NCI-H446 treated with DMSO at 0.1 percent for 48 hours (cell line): ENCODE results near the gene TMEM169.
A peak's percentile ranks its signal among the peaks of the same experiment; 100 is the strongest.

Experiments used
- DNase-seq: peaks from one replicate; lab custom pipeline; 2025; lab: John Stamatoyannopoulos, UW

The TMEM169 gene, protein sequence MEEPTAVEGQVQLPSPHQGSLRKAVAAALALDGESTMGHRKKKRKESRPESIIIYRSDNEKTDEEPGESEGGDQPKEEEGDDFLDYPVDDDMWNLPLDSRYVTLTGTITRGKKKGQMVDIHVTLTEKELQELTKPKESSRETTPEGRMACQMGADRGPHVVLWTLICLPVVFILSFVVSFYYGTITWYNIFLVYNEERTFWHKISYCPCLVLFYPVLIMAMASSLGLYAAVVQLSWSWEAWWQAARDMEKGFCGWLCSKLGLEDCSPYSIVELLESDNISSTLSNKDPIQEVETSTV

DNA sequence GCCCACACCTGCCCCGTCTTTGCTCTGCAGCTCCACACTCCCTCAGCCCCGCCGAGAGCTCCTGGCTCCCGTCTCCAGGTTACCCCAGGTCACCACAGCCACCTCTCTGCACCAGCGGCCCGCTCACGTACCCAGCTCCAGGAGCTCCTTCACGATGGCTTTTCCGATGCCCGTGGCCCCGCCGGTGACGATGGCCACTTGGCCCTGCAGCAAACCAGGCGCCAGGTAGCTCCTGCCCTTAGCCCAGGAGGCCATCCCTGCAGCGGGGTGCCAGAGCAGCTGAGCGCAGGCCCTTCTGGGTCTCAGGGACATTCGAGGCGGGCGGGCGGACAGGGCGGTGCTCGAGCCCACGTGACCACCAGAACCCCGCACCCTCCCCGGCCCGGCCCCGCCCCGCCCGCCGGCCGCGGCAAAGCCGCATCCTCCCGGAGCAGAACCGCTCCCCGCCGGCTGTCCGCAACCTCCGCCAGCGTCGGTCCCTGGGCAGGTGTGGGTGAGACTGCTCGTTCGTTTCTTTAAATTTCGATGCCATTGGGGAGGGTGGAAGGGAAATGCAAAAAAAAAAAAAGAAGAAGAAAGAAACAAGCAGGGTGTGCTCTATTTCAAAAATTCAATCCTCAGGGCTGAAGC lies at the start of gene TMEM169, which contains the start of gene PECR:
Gene TMEM169 (plus strand): TSS at position 433 of the 630 bp plus-strand sequence. CDS start 14,045 bp downstream, outside the sequence.
Gene PECR (minus strand): TSS at position 323 of the 630 bp plus-strand sequence. CDS start 68 bp downstream, at position 255.
- DNase-seq, result peak; percentile 46

DNA sequence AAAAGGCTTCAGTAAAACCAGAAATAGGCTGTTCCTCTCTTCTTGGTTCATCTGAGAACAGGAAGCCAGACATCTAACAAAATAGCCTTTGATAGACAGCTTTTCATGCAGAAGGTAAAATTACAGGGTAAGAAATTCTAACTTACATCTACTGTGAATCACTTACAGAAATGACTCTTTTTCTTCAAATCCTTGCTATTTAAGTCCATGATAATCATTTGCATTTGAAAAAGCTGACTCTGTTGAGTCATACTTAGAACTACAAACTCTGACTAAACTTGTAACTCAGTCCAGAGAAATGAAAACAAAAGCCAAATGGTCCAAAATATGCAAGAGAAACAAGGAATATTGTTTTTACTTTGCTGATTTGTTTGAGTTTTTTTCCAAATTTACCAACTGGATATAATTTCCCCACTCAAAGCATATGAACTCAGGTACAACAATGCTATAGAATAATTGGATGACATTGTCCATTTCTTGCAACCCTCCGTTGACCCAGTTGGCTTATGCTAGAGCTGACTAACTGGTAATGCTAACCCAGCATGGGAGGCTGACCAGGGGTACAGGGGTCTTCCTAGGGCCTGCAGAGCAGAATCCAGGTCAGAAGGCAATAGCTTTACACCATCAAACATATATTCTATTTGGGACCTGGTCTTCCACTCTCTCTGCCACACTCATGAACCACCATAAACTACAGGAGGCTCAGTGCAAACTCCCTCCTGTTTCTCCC lies 49.6 kb upstream of the TMEM169 start:
- DNase-seq, result no peak

DNA sequence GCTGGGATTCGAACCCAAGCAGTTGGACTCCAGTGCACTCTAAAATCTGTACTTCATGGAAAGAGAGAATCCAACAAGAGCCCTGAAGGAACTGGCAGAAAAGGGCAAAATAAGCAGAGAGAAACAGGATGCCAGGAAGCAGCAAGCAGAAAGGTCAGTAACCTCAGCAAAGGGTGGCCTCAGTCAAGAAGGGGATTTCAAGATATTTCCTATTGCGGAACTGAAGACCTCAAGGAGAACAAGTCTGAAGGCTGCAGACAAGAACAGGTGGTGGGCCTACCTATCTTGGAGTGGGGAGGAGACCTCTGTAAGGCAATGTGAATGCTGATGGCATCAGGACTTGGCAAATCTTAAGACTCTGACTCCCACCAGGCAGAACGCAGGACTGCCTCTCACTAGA lies 48.3 kb upstream of the TMEM169 start:
- DNase-seq, result no peak

DNA sequence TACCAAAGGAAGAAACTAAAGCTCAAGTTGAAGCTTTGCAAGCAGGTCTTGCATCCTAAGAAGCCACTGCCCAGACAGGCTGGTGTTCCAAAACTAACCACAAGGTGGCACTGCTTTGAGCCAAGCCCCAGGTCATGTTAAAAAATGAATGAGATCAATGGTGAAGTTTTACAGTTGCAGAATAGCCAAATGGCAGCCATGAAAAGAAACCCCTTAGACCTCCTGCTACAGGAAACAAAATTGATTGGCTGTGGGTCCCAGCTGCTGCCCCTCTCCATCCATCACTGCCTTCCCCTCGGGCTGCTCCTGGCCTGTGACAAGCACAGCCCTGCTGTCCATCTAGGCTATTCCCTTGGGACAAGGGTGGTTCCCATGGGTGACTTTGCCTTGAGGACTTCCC lies 47.7 kb upstream of the TMEM169 start:
- peak; percentile 30 for DNase-seq

DNA sequence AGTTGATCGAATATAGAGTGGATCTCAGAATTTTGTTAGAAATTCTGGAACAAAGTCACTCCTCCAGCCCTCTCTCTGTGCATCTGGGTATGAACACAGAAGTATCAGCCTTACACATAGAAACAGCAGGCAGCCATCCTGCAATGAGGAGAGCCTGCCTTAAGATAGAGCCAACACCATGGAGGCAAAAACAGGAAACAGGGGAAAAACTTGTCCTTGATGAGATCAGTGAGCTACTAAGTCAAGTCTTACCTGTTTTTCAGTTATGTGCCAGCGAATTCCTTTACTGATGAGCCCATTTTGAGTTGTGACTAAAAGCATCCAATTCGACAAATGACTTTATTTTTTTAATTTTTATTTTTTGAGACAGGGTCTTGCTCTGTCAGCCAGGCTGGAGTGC lies 41.8 kb upstream of the TMEM169 start:
- no peak for DNase-seq

DNA sequence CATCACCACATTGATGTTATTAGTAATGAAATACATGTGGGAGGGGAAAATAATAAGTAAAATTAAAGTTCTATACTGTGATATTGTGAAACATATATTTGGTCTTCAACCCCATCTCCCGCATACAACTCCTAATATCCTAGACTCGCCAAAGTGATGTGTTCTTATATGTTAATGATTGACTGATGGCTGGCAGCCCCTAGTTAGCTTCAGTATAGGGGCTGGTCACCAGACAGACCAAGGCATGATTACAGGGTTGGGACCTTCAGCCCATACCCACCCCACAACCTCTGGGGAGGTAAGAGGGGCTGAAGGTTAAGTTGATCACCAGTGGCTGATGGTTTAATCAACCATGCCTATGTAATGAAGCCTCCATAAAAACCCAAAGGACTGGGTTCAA lies 40.3 kb upstream of the TMEM169 start:
- DNase-seq, result no peak

DNA sequence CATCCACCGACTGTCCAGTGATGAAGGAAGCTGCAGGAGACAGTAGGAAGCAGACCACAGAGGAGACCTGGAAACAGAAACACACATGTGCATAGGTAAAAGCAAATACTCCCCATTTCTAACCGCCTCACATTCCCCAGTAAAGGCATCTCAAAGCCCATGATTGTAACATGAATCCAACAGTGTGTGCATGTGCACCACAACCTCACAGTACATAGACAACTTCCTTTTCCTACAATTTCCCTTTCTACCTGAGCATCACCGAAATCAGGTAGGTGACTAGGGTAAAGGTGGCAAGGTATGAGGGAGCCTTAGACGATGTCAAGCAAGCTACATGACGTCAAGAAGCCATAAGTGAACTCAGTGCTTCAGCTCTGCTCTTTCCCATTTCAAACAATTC lies 37.8 kb upstream of the TMEM169 start:
- DNase-seq, result no peak

DNA sequence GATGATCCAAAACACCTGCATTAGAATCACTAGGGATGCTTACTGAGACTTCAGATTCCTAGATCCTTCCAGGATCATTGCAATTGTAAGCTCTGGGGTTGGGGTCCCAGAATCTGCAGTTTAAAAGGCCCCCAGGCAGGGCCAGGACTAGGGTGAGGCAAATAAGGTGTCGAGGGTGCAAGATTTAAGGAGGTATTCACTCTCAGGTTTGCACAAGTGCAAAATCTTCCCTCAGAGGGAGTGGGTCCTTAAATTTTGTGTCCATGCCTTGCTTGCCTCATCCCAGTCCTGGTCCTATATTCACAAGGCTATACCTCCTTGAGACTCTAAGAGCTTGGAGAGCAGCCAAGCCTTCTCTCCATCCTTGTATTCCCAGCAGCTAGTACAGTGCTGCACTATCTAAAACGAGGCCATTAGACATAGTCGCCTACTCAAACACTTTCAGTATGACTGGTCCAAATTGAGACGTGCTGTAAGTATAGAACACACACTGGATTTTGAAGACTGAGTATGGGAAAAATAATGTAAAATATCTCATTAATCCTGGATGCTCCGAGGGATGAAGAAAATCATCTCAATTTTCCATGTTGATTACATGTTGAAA lies 36.7 kb upstream of the TMEM169 start:
- DNase-seq, result no peak

DNA sequence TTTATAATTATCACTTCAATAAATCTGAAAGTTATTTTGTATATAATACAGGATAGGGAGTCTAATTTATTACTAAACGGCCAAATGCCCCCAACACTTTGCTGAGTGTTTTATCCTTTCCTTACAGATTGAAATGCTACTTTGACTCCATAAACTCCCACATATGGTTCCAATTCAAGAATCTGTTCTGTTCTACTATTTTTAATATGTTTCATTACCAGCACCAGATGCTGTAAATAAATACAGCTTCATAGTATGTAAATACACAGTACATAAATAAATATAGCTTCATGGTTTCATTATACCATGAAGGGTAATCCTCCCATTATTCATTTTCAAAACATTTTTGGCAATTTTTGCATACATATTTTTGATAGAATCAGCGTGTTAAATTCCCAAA lies 34.3 kb upstream of the TMEM169 start:
- no peak for DNase-seq

DNA sequence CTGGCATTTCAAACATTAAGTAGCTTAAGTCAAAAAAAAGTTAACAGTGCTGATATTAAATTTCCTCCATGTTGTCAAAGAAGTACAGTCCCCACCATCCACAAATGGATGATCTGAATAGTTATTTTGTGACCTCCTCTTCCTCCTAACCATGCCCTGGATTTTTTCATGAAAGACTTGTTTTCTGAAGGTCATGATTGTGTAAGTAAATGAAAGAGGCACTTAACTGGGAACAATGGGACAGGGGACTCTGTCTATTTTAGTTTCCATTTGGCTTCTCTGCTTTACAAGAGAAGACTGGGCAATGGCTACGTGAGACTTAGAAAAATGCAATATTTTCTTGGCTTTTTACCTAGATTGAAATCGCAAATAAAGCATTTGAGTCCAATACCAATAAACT lies 32.3 kb upstream of the TMEM169 start:
- no peak for DNase-seq

DNA sequence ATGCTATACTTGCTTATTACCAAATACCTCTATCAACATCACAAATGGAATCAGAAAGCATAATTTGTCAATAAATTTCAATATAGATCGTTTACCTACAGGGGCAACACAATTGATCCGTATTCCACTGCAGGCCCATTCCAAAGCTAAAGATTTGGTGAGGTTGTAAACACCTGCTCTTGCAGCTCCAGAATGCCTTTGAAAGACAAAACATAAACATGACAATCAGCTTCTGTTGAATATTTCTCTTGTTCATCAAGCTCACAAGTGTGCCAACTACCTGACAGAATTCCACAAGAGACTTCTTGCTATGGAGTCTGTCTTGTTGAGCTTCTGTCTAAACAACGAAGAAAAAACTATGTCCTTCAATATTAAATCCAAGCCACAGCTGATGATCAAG lies 30.4 kb upstream of the TMEM169 start:
- DNase-seq, result no peak

DNA sequence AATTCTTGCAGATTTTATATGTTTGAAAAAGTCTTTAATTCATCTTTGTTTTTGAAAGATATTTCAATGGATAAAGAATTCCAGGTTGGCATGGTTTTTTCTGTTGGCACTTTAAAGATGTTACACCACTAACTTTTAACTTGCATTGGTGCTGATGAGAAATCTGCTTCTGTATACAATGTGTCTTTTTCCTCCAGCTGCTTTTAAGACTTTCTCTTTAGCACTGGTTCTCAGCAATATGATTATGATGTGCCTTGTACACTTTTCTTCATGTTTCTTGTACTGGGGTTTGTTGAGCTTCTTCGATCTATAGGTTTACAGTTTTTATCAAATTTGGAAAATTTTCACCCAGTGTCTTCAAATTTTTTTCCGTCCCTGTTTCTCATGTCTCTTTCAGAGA lies 29.3 kb upstream of the TMEM169 start:
- DNase-seq, result no peak

DNA sequence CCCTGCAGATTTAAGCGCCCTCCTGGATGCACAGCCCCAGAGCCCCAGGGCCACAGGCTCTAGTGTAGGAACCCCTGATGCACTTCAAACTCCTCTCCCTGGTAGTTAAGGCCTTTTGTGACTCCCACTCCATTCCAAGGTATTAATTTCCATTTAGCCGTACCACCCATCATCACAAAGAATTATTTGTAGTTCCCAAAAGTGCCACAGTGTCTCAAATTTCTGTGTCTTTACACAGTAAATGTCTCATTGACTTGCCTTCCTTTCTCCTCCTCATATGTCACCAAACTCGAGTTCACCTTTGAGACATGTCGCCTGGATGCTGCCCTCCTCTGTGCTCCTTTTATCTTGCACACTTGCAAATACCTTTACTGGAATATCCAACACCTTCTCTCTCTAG lies 26.0 kb upstream of the TMEM169 start:
- no peak for DNase-seq

DNA sequence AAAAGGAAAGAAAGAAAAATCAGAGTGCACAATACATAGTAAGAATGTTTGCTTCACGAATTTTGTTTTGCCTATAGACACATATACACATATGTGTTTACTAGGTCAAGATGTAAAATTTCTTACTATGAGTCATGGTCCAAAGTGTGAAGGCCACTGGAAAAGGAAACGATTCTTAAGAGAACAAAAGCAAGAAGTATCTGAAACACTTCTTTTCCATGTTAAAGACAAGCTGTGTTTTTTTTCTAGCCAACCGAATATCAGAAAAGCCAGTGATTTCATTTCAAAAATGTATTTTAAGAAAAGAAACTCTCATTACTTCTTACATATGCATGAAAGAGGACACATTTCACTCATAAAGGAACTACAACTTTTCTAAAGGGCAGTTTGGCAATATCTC lies 25.0 kb upstream of the TMEM169 start:
- no peak for DNase-seq

DNA sequence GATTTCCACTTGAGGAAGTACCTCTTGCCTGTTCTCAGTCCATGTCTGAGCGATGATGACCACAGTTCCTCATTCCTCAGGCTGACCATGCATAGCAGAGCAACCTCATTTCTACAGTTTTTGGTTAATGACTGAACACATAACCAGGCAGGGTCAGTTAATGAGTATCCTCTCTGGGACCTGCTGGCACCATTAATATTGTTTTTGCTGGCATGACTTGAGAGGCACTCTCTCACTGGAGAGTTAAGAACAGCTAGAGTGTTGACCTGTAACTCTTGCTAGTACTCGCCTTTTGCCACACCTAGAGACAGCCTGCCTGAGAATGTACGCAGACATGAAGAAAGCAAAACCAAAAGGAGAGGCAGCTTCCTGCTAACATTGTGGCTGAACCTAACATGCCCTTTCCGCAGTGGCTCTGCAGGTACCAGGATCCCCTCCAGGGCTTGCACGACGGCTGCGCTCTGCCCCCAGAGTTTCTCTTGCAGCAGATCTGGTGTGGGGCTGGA lies 24.0 kb upstream of the TMEM169 start:
- no peak for DNase-seq

DNA sequence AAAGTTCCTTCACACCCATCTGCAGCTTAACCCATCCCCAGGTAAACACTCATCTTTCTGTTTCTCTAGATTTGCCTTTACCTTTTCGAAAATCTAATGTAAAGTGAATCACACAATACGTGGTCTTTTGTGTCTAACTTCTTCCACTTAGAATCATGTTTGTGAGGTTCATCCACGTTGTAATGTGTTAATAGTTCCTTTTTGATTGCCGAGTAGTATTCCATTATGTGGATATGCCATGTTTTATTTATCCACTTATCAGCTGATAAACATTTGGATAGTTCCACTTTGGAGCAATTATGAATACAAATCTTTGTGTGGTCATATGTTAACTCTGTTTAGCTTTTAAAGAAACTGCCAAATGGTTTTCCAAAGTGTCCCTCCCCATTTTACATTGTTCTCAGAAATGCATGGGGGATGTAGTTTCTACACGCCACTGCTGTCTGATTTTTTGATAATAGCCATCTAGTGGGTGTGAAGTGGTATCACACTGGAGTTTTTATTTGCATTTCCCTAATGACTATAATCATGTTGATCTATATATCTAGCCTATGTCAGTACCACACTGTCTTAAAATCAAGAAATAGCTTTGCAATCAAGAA lies 22.4 kb upstream of the TMEM169 start:
- no peak for DNase-seq

DNA sequence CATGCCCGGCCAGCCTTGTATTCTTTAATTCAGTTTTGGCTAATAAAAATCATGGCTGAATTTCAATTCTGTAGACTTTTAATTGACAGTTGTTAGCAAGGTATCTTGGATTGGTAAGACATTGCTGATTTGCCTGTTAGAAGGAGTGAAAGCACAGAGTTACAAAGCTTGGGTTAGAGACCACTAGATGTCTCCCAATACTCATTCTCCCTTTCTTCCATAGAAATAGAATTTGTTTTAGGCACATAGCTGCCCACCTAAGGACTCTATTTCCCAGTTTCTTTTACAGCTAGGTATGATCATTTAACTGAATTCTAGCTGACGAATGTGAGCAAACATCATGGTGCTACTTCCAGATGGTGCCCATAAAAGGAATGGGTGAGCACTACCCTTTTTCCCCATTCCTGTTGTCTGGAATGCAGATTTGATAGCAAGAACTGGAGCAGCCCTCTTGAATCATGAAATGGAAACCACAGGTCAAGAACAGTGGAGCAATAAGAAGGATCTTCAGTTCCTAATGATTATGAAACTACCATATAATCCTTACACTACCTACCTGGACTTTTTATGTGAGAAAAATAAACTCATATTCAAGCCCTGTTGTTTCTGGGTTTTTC lies 17.6 kb upstream of the TMEM169 start:
- DNase-seq, result no peak

DNA sequence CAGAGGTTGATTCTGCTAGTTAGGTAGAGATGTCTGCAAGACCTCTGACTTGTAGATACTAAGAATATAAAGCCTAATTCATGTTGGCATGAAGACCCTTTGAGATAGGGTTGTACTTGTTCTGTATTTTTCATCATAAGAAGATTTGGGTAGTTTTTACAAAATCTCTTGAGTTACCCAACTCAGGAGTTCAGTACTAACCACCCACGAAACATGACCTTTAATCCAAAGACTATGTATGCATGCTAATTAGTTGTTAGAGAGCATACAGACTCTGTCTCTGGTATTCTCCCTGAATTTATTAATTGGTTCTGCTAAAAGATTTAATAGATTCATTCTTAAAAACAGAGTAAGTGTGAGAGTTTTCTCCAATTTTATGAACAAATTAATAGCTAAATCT lies 17.1 kb upstream of the TMEM169 start:
- no peak for DNase-seq

DNA sequence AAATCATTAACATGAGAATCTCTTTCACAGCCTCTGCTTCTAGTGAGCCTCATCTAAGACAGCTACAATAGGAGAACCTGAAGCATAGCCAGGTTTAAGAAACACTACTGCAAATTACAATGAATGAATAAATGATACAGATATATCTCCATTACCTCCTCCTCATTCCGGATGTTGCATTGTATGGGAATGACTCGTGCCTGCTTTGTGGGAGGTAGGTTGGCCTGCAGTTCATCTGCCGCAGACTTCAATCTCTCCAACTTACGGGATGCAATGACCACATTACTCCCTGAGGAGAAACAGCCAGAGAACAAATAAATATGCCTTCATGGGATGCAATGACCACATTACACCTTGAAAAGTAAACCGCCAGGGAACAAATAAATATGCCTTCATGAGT lies 15.5 kb upstream of the TMEM169 start:
- no peak for DNase-seq

DNA sequence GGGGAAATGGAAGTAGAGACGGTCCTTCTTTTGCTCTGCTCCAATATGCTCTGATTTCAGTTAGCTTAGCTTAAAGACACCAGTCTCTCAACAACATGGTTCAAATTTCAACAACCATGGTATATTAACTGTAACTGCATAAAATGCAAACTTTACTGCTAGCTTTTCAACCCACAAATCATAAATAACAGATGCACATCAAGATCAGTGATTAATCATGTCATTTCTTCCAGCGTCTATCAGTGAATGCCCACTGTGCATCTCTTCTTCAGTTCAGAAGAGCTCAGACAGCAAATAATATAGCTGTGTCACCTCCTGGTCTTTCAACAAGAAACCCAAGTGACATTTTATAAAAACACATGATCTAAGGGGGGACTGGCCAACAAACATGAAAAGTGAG lies 12.7 kb upstream of the TMEM169 start:
- DNase-seq, result no peak

DNA sequence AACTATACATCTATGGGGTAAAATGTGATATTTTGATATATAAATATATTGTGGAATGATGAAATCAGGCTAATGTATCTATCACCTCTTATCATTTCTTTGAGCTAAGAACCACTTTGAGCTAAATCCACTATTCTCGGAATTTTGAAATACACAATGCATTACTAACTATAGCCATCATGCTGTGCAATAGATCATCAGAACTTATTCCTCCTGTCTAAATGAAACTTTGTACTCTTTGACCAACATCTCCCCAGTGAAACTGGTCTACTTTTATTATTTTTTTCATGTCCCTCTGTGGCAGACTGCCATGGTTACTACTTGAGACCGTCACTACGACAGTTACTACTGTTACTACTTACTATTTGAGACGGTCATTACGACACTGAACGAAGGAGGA lies 11.5 kb upstream of the TMEM169 start:
- no peak for DNase-seq
